ENCODE data around the gene TM4SF4.

Gene TM4SF4

DNA sequence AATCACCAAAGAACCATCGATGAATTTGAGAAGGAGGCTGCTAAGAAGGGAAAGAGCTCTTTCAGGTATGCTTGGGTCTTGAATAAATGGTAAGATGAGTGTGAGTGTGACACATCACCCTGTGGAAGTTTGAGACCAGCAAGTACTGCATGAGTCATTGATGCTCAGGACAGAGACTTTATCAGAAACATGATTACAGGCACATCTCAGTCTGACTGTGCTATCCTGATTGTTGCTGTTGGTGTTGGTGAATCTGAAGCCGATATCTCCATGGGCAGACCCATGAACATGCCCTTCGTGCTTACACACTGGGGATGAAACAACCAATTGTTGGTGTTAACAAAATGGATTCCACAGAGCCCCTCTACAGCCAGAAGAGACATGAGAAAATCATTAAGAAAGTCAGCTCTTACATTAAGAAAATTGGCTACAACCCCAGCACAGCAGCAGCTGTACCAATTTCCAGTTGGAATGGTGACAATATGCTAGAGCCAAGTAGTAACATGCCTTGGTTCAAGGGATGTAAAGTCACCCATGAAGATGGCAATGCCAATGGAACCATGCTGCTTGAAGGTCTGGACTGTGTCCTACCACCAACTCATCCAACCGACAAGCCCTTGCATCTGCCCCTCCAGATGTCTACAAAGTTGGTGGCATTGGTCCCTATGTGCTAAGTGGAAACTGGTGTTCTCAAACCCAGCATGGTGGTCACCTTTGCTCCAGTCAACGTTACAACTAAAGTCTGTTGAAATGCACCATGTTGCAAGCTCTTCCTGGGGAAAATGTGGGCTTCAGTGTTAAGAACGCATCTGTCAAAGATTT is 20.5 kb downstream of the TM4SF4 start:
- TF ChIP-seq, protein P1, sequence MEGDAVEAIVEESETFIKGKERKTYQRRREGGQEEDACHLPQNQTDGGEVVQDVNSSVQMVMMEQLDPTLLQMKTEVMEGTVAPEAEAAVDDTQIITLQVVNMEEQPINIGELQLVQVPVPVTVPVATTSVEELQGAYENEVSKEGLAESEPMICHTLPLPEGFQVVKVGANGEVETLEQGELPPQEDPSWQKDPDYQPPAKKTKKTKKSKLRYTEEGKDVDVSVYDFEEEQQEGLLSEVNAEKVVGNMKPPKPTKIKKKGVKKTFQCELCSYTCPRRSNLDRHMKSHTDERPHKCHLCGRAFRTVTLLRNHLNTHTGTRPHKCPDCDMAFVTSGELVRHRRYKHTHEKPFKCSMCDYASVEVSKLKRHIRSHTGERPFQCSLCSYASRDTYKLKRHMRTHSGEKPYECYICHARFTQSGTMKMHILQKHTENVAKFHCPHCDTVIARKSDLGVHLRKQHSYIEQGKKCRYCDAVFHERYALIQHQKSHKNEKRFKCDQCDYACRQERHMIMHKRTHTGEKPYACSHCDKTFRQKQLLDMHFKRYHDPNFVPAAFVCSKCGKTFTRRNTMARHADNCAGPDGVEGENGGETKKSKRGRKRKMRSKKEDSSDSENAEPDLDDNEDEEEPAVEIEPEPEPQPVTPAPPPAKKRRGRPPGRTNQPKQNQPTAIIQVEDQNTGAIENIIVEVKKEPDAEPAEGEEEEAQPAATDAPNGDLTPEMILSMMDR (IDR thresholded peaks at IDR 0.05; ENCODE audit: extremely low read depth, insufficient read depth, missing control alignments), result no peak
- in situ Hi-C loops (cut with MboI; ENCODE audit: low pct_unique_long_range_greater_than_20kb, low sequenced_read_pairs, unreplicated experiment), result no loop called here
- DNase-seq (ENCODE audit: low spot score), result no peak

DNA sequence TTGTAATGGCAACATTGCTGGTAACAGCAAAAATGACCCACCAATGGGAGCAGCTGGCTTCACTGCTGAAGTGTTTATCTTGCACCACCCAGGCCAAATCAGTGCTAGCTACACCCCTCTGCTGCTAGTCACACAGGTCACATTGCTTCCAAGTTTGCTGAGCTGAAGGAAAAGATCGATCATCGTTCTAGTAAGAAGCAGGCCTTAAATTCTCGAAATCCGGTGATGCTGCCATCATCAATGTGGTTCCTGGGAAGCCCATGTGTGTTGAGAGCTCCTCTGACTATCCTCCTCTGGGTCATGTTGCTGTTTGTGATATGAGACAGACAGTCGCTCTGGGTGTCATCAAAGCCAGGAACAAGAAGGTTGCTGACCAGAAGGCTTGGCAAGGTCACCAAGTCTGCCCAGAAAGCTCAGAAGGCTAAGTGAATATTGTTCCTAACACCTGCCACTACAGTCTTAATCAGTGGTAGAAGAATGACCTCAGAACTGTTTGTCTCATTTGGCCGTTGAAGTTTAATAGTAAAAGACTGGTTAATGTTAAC is 21.2 kb downstream of the TM4SF4 start:
- in situ Hi-C loops (cut with MboI; ENCODE audit: low pct_unique_long_range_greater_than_20kb, low sequenced_read_pairs, unreplicated experiment), result no loop called here
- TF ChIP-seq, protein P1 (IDR thresholded peaks at IDR 0.05; ENCODE audit: extremely low read depth, insufficient read depth, missing control alignments), result no peak
- DNase-seq (ENCODE audit: low spot score), result no peak

DNA sequence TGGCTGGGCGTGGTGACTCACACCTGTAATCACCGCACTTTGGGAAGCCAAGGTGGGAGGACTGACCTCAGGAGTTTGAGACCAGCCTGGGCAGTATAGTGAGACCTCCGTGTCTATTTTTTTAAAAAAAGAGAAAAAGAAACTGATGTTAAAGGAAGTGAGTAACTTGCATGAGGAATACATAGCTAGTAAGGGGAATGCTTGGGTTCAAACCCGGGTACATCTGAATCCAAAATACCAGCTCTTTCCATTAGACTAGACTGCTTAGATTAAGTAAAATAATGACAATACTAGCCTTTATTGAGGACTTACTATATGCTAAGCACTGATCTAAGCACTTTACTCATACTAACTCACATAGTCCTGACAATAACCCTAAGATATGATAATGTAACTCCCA is 22.4 kb downstream of the TM4SF4 start:
- no peak for DNase-seq (ENCODE audit: low spot score)
- TF ChIP-seq, protein P1 (IDR thresholded peaks at IDR 0.05; ENCODE audit: extremely low read depth, insufficient read depth, missing control alignments), result no peak
- in situ Hi-C loops (cut with MboI; ENCODE audit: low pct_unique_long_range_greater_than_20kb, low sequenced_read_pairs, unreplicated experiment), result no loop called here

DNA sequence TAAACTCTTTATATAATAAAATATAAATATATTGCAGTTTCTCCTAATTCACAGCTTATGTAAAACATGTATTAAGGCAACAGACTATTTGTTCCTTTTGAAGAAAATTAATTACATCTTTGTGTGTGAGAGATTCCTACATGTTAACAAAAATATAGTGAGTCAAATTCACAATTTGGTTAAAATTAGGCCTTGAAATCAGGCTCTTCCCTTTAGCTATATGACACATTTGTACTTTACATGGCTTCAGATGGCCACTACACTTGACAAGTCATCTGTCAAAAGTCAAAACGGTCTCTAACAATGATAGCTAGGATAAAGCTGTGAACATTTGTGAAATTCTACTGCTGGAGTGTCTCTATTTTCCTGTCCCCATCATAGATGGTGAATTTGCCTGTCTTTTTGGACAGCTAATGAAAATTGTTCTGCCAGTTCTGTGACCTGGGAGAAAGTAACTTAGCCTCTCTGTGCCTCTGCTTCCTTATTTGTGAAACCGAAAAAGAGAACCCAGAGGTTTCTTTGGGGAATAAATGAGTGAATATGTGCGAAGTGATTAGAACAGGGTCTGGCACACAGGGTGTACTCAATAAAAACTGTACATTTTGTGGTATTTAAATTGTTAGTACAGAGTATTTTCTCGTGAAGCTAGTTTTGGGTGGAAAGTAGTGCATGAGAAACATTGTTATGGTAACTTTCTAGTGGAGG is 23.6 kb downstream of the TM4SF4 start:
- DNase-seq (ENCODE audit: low spot score), result no peak
- in situ Hi-C loops (cut with MboI; ENCODE audit: low pct_unique_long_range_greater_than_20kb, low sequenced_read_pairs, unreplicated experiment), result no loop called here
- TF ChIP-seq, protein P1 (IDR thresholded peaks at IDR 0.05; ENCODE audit: extremely low read depth, insufficient read depth, missing control alignments), result no peak

DNA sequence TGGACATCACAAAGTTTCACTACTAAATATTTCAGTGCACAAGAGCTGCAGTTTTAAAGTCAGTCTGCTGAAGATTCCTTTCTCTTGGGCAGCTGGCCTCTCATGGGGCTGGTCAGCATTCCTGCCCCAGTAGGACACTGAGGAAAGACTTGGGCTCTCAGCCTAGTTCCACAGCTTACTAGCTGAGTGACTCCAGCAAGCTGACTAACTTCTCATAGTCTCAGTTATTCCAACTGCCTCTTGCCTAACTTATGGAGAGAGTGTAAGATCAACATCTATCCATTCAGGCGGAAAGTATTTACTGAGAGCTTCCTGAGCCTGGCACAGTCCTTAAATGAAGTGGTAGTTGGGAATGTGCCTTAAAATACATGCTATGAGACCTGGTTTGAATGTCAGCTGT is 27.0 kb downstream of the TM4SF4 start:
- TF ChIP-seq, protein P1 (IDR thresholded peaks at IDR 0.05; ENCODE audit: extremely low read depth, insufficient read depth, missing control alignments), result no peak
- in situ Hi-C loops (cut with MboI; ENCODE audit: low pct_unique_long_range_greater_than_20kb, low sequenced_read_pairs, unreplicated experiment), result no loop called here
- no peak for DNase-seq (ENCODE audit: low spot score)

DNA sequence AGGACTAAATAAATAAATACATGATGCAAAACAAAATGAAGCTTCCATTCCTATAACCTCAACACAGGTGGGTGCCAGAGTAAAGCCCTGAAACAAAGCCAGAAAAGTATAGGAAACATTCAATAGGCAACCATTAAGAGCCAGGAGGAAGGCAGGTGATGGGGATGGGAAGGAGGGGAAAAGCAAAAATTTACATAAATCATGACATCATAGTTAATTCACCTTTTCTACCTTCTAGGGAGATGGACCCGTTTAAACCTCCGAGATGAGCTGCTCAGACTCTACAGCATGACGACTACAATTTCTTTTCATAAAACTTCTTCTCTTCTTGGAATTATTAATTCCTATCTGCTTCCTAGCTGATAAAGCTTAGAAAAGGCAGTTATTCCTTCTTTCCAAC is 27.9 kb downstream of the TM4SF4 start:
- TF ChIP-seq, protein P1 (IDR thresholded peaks at IDR 0.05; ENCODE audit: extremely low read depth, insufficient read depth, missing control alignments), result no peak
- no peak for DNase-seq (ENCODE audit: low spot score)
- in situ Hi-C loops (cut with MboI; ENCODE audit: low pct_unique_long_range_greater_than_20kb, low sequenced_read_pairs, unreplicated experiment), result no loop called here

Measured in GM13977 (cell line).